NOMO-1 (cell line): ENCODE data around the gene ME2.
"Not testable (repeated sequence)": the region's sequence is repeated elsewhere in the genome, so short reads cannot be mapped to it uniquely, and the experiment has no call there.

Source experiments
- DNase-seq, 2 experiments: peaks; one replicate each; lab custom pipeline; 2025; ENCODE audit not compliant: unreplicated experiment in 2 of 2; lab: John Stamatoyannopoulos, UW

ME2 gene

GRCh38 chr18:50911006-50911405 lies 32.1 kb downstream of the ME2 start:
- DNase-seq: no peak

- DNase-seq: no peak
Measured at GRCh38 chr18:50917021-50917420, 38.1 kb downstream of the ME2 start.

GRCh38 chr18:50918153-50918552 lies 39.2 kb downstream of the ME2 start:
- no peak for DNase-seq

- DNase-seq: no peak
Measured at GRCh38 chr18:50924372-50924771, 45.5 kb downstream of the ME2 start.

GRCh38 chr18:50926521-50926920 lies 47.6 kb downstream of the ME2 start:
- DNase-seq: no peak

- DNase-seq: no peak
Measured at GRCh38 chr18:50928551-50928950, 49.6 kb downstream of the ME2 start.

- DNase-seq: no peak
Measured at GRCh38 chr18:50933684-50934083, 54.8 kb downstream of the ME2 start.

- DNase-seq: no peak
Measured at GRCh38 chr18:50934545-50935211, 55.8 kb downstream of the ME2 start.

GRCh38 chr18:50935493-50936191 lies 56.7 kb downstream of the ME2 start:
- DNase-seq: no peak

- no peak for DNase-seq
Measured at GRCh38 chr18:50937183-50937582, 58.3 kb downstream of the ME2 start.

GRCh38 chr18:50938912-50939311 lies 60.0 kb downstream of the ME2 start:
- DNase-seq: no peak

GRCh38 chr18:50944245-50944932 lies 65.5 kb downstream of the ME2 start:
- peak; percentile 67 to 76 for DNase-seq

GRCh38 chr18:50945918-50946317 lies 67.0 kb downstream of the ME2 start:
- DNase-seq: not testable (repeated sequence)

GRCh38 chr18:50947899-50948298 lies 69.0 kb downstream of the ME2 start:
- no peak for DNase-seq

GRCh38 chr18:50949185-50949584 lies 70.3 kb downstream of the ME2 start:
- DNase-seq: no peak

GRCh38 chr18:50950626-50951025 lies 71.7 kb downstream of the ME2 start:
- DNase-seq: no peak

- DNase-seq: no peak
Measured at GRCh38 chr18:50953822-50954221, 74.9 kb downstream of the ME2 start.

- no peak for DNase-seq
Measured at GRCh38 chr18:50955253-50955652, 76.3 kb downstream of the ME2 start.

GRCh38 chr18:50956116-50956515 lies 77.2 kb downstream of the ME2 start:
- no peak for DNase-seq

- DNase-seq: no peak
Measured at GRCh38 chr18:50961974-50962373, 83.1 kb downstream of the ME2 start.

GRCh38 chr18:50967714-50968661 lies 89.1 kb downstream of the ME2 start, which contains the start of gene ELAC1:
ELAC1 (plus strand) TSS chr18:50968040; CDS start chr18:50974405, 6,365 bp downstream.
- DNase-seq: peak; percentile 48 to 68
